ENCODE results near the gene POLR2B. TPM values are rescaled to one million over a fixed set of nuclear protein-coding genes. Genes with fewer than 3 reads are reported as not detected.
A peak's percentile ranks its signal among the peaks of the same experiment; 100 is the strongest.
"Not testable (repeated sequence)": the region's sequence is repeated elsewhere in the genome, so short reads cannot be mapped to it uniquely, and the experiment has no call there.

POLR2B gene
- 10 to 100 TPM; 61.8 to 69.6 TPM for total RNA-seq
- polyA plus RNA-seq: 10 to 100 TPM; 18.7 to 34.5 TPM
- long read RNA-seq, donor 1, partial matches to known transcripts: 17 of 24 reads
- long read RNA-seq, donor 1, other reads (novel, unspliced or antisense): 5 of 24 reads
- long read RNA-seq, donor 2, transcript POLR2B-201 (25 exons, 3,748 nt): major isoform, 12 of 61 reads
- long read RNA-seq, donor 2, partial matches to known transcripts: 6 of 61 reads
- long read RNA-seq, donor 2, other reads (novel, unspliced or antisense): 42 of 61 reads

- H3K27ac ChIP-seq (ENCODE audit: low read depth in 1 of 2, low read length in 2 of 2): peak within 1 kb of the TSS; percentile 52 to 96
- ATAC-seq (ENCODE audit: low FRiP score) (peak; percentile 93), DNase-seq (peak; percentile 97)
- intact Hi-C loops (cut with DNase I): loop anchor here (2.0 to 5.0 kb wide), 2 partner anchors 70 to 72 kb away; partner anchors contain the start of gene REST (in 1 of the 2)
- 0% methylated on average over 37 of the region's 37 CpGs for WGBS, 2 donors
- peaks cover 0 to 3% of the 10 kb centered on the region in 2 donors for H3K4me1 ChIP-seq (ENCODE audit: control insufficient read depth in 1 of 2, insufficient read depth in 2 of 2, low read length in 2 of 2)
- no peaks in the 10 kb centered on the region for H3K9me3 ChIP-seq (ENCODE audit: control insufficient read depth, low read length)
- no peaks in the 10 kb centered on the region for H3K36me3 ChIP-seq (ENCODE audit: control insufficient read depth in 1 of 2, insufficient read depth in 2 of 2, low read length in 1 of 2)
- no peaks in the 10 kb centered on the region for H3K27me3 ChIP-seq (ENCODE audit: control insufficient read depth in 1 of 2, insufficient read depth in 2 of 2, low read length in 1 of 2)
- peak within 1 kb of the TSS; percentile 87 to 92 for H3K4me3 ChIP-seq (ENCODE audit: low read length in 2 of 2)
Observed at GRCh38 chr4:56978750-56979303, at the start of gene POLR2B. Gene POLR2B (plus strand): TSS chr4:56978896. CDS start chr4:56978986, 90 bp downstream.

GRCh38 chr4:56930638-56931037 is 48.1 kb upstream of the POLR2B start:
- Histone ChIP-seq H3K4me1 (ENCODE audit: control insufficient read depth in 1 of 2, insufficient read depth in 2 of 2, low read length in 2 of 2) (no peaks in the 10 kb centered on the region), H3K27ac (ENCODE audit: low read depth in 1 of 2, low read length in 2 of 2) (no peak overlapping the region), H3K36me3 (ENCODE audit: control insufficient read depth in 1 of 2, insufficient read depth in 2 of 2, low read length in 1 of 2) (peaks cover 0 to 6% of the 10 kb centered on the region in 2 donors), H3K27me3 (ENCODE audit: control insufficient read depth in 1 of 2, insufficient read depth in 2 of 2, low read length in 1 of 2) (no peaks in the 10 kb centered on the region), H3K4me3 (ENCODE audit: low read length in 2 of 2) (no peak overlapping the region), H3K9me3 (ENCODE audit: control insufficient read depth, low read length) (no peaks in the 10 kb centered on the region)
- DNase-seq (no peak), ATAC-seq (ENCODE audit: low FRiP score) (no peak)
- 91 to 93% methylated on average over 7 of the region's 7 CpGs for WGBS, 2 donors
- intact Hi-C loops (cut with DNase I): no loop called here

- 72 to 83% methylated on average over 4 of the region's 4 CpGs for WGBS, 2 donors
- Histone ChIP-seq H3K27ac (ENCODE audit: low read depth in 1 of 2, low read length in 2 of 2) (no peak overlapping the region), H3K9me3 (ENCODE audit: control insufficient read depth, low read length) (no peaks in the 10 kb centered on the region), H3K4me1 (ENCODE audit: control insufficient read depth in 1 of 2, insufficient read depth in 2 of 2, low read length in 2 of 2) (no peaks in the 10 kb centered on the region), H3K36me3 (ENCODE audit: control insufficient read depth in 1 of 2, insufficient read depth in 2 of 2, low read length in 1 of 2) (peaks cover 0 to 6% of the 10 kb centered on the region in 2 donors), H3K27me3 (ENCODE audit: control insufficient read depth in 1 of 2, insufficient read depth in 2 of 2, low read length in 1 of 2) (no peaks in the 10 kb centered on the region), H3K4me3 (ENCODE audit: low read length in 2 of 2) (no peak overlapping the region)
- ATAC-seq (ENCODE audit: low FRiP score): no peak
- intact Hi-C loops (cut with DNase I): no loop called here
- no peak for DNase-seq
Observed at GRCh38 chr4:56931924-56932323, 46.8 kb upstream of the POLR2B start.

- Histone ChIP-seq H3K27me3 (ENCODE audit: control insufficient read depth in 1 of 2, insufficient read depth in 2 of 2, low read length in 1 of 2) (no peaks in the 10 kb centered on the region), H3K4me1 (ENCODE audit: control insufficient read depth in 1 of 2, insufficient read depth in 2 of 2, low read length in 2 of 2) (no peaks in the 10 kb centered on the region), H3K36me3 (ENCODE audit: control insufficient read depth in 1 of 2, insufficient read depth in 2 of 2, low read length in 1 of 2) (no peaks in the 10 kb centered on the region), H3K9me3 (ENCODE audit: control insufficient read depth, low read length) (no peaks in the 10 kb centered on the region), H3K4me3 (ENCODE audit: low read length in 2 of 2) (no peak overlapping the region), H3K27ac (ENCODE audit: low read depth in 1 of 2, low read length in 2 of 2) (no peak overlapping the region)
- WGBS, 2 donors: 48 to 58% methylated on average over 6 of the region's 6 CpGs
- intact Hi-C loops (cut with DNase I): no loop called here
- ATAC-seq (ENCODE audit: low FRiP score) (no peak), DNase-seq (no peak)
Observed at GRCh38 chr4:56937262-56937661, 41.4 kb upstream of the POLR2B start.

GRCh38 chr4:56939826-56940225 is 38.9 kb upstream of the POLR2B start:
- ATAC-seq (ENCODE audit: low FRiP score); H3K4me1 ChIP-seq (ENCODE audit: control insufficient read depth in 1 of 2, insufficient read depth in 2 of 2, low read length in 2 of 2); DNase-seq; intact Hi-C loops (cut with DNase I); H3K4me3 ChIP-seq (ENCODE audit: low read length in 2 of 2); H3K36me3 ChIP-seq (ENCODE audit: control insufficient read depth in 1 of 2, insufficient read depth in 2 of 2, low read length in 1 of 2); H3K9me3 ChIP-seq (ENCODE audit: control insufficient read depth, low read length); H3K27ac ChIP-seq (ENCODE audit: low read depth in 1 of 2, low read length in 2 of 2); H3K27me3 ChIP-seq (ENCODE audit: control insufficient read depth in 1 of 2, insufficient read depth in 2 of 2, low read length in 1 of 2): not testable (repeated sequence)
- WGBS, 2 donors: 98% methylated on average over 14 of the region's 14 CpGs

- Histone ChIP-seq H3K9me3 (ENCODE audit: control insufficient read depth, low read length) (no peaks in the 10 kb centered on the region), H3K27me3 (ENCODE audit: control insufficient read depth in 1 of 2, insufficient read depth in 2 of 2, low read length in 1 of 2) (no peaks in the 10 kb centered on the region), H3K27ac (ENCODE audit: low read depth in 1 of 2, low read length in 2 of 2) (no peak overlapping the region), H3K4me3 (ENCODE audit: low read length in 2 of 2) (no peak overlapping the region), H3K36me3 (ENCODE audit: control insufficient read depth in 1 of 2, insufficient read depth in 2 of 2, low read length in 1 of 2) (no peaks in the 10 kb centered on the region), H3K4me1 (ENCODE audit: control insufficient read depth in 1 of 2, insufficient read depth in 2 of 2, low read length in 2 of 2) (no peaks in the 10 kb centered on the region)
- DNase-seq: no peak
- no peak for ATAC-seq (ENCODE audit: low FRiP score)
- 91% methylated on average over 12 of the region's 12 CpGs for WGBS, 2 donors
- intact Hi-C loops (cut with DNase I): no loop called here
Observed at GRCh38 chr4:56940403-56940802, 38.3 kb upstream of the POLR2B start.

GRCh38 chr4:56940971-56941370 is 37.7 kb upstream of the POLR2B start:
- H3K27me3 ChIP-seq (ENCODE audit: control insufficient read depth in 1 of 2, insufficient read depth in 2 of 2, low read length in 1 of 2): no peaks in the 10 kb centered on the region
- DNase-seq (no peak), ATAC-seq (ENCODE audit: low FRiP score) (no peak)
- H3K9me3 ChIP-seq (ENCODE audit: control insufficient read depth, low read length): no peaks in the 10 kb centered on the region
- intact Hi-C loops (cut with DNase I): no loop called here
- H3K27ac ChIP-seq (ENCODE audit: low read depth in 1 of 2, low read length in 2 of 2): no peak overlapping the region
- H3K36me3 ChIP-seq (ENCODE audit: control insufficient read depth in 1 of 2, insufficient read depth in 2 of 2, low read length in 1 of 2): no peaks in the 10 kb centered on the region
- no peak overlapping the region for H3K4me3 ChIP-seq (ENCODE audit: low read length in 2 of 2)
- H3K4me1 ChIP-seq (ENCODE audit: control insufficient read depth in 1 of 2, insufficient read depth in 2 of 2, low read length in 2 of 2): no peaks in the 10 kb centered on the region

- H3K36me3 ChIP-seq (ENCODE audit: control insufficient read depth in 1 of 2, insufficient read depth in 2 of 2, low read length in 1 of 2): no peaks in the 10 kb centered on the region
- H3K27me3 ChIP-seq (ENCODE audit: control insufficient read depth in 1 of 2, insufficient read depth in 2 of 2, low read length in 1 of 2): no peaks in the 10 kb centered on the region
- no peak overlapping the region for H3K27ac ChIP-seq (ENCODE audit: low read depth in 1 of 2, low read length in 2 of 2)
- no peaks in the 10 kb centered on the region for H3K9me3 ChIP-seq (ENCODE audit: control insufficient read depth, low read length)
- intact Hi-C loops (cut with DNase I): no loop called here
- H3K4me3 ChIP-seq (ENCODE audit: low read length in 2 of 2): no peak overlapping the region
- H3K4me1 ChIP-seq (ENCODE audit: control insufficient read depth in 1 of 2, insufficient read depth in 2 of 2, low read length in 2 of 2): no peaks in the 10 kb centered on the region
- ATAC-seq (ENCODE audit: low FRiP score) (no peak), DNase-seq (no peak)
- WGBS, 2 donors: 78 to 79% methylated on average over 3 of the region's 3 CpGs
Observed at GRCh38 chr4:56941403-56941802, 37.3 kb upstream of the POLR2B start.
